Natural killer cell (primary cell): ENCODE results near the gene SCN11A. TPM values are rescaled to one million over a fixed set of nuclear protein-coding genes. Genes with fewer than 3 reads are reported as not detected.

Source experiments
- ATAC-seq, 3 donors: fragments of 150-1000 bp in 2 of 3; fragments of 200-7000 bp in 1 of 3; cut with Tn5 transposase; 1 replicate in 1 of 3; 2 replicates in 2 of 3; pipeline ENCODE4 v1.10.0; 2021; ENCODE audit warnings: mild to moderate bottlenecking in 2 of 3, moderate library complexity in 2 of 3
- DNase-seq, 2 donors: peaks; one replicate each; pipeline versions ENCODE4 v3.0.0 to v3.0.0-alpha.2; 2013 to 2021; ENCODE audit warnings: mixed read lengths in 1 of 2
- H3K27ac ChIP-seq: one replicate; pipeline ENCODE4 v1.5.1; 2013; ENCODE audit warnings: mild to moderate bottlenecking, low read length
- H3K27me3 ChIP-seq: one replicate; pipeline ENCODE4 v1.6.1; 2013; ENCODE audit warnings: low read length; ENCODE audit not compliant: control insufficient read depth, insufficient read depth
- H3K36me3 ChIP-seq: one replicate; pipeline ENCODE4 v1.6.1; 2013; ENCODE audit warnings: low read length; ENCODE audit not compliant: control insufficient read depth, insufficient read depth
- H3K4me1 ChIP-seq: one replicate; pipeline ENCODE4 v1.6.1; 2013; ENCODE audit warnings: low read length; ENCODE audit not compliant: control insufficient read depth, insufficient read depth
- H3K4me3 ChIP-seq: one replicate; pipeline ENCODE4 v1.5.1; 2013; ENCODE audit warnings: low read length
- H3K9me3 ChIP-seq: one replicate; pipeline ENCODE4 v1.6.1; 2013; ENCODE audit warnings: low read length; ENCODE audit not compliant: control insufficient read depth, insufficient read depth
- H3K27ac Mint-ChIP-seq, 2 donors: one replicate each; pipeline ENCODE4 v1.8.0; 2022; ENCODE audit warnings: mild to moderate bottlenecking in 2 of 2, mixed read lengths in 2 of 2, moderate library complexity in 1 of 2
- H3K27me3 Mint-ChIP-seq, 2 donors: one replicate each; pipeline ENCODE4 v1.8.0; 2022; ENCODE audit warnings: low read depth in 2 of 2, mixed read lengths in 2 of 2
- H3K36me3 Mint-ChIP-seq: one replicate; pipeline ENCODE4 v1.8.0; 2022; ENCODE audit warnings: mixed read lengths
- H3K4me1 Mint-ChIP-seq, 2 donors: one replicate each; pipeline ENCODE4 v1.8.0; 2022; ENCODE audit warnings: mixed read lengths in 2 of 2
- H3K4me3 Mint-ChIP-seq: one replicate; pipeline ENCODE4 v1.8.0; 2022; ENCODE audit warnings: mild to moderate bottlenecking, moderate library complexity, mixed read lengths
- H3K9me3 Mint-ChIP-seq, 2 donors: one replicate each; pipeline ENCODE4 v1.8.0; 2022; ENCODE audit warnings: mixed read lengths in 2 of 2
- CTCF ChIP-seq: fragments of 200-600 bp; IDR thresholded peaks from one replicate; pipeline ENCODE4 v1.8.0; 2022; ENCODE audit warnings: antibody characterized with exemption
- WGBS: methylation state at CpG from one replicate; pipeline ENCODE4 v1.1.7; 2013; ENCODE audit warnings: missing lambda C conversion rate; ENCODE audit not compliant: insufficient coverage; 5-methylcytosine and 5-hydroxymethylcytosine counted together
- intact Hi-C: fragments of 100-400 bp; cut with micrococcal nuclease; formaldehyde crosslinking; loops from one replicate; pipeline ENCODE4 v1.14.2; 2022
- total RNA-seq, 4 donors: library from RNA; stranded (reverse); fragments of 120-200 nt in 1 of 4; gene quantifications; one replicate each; pipeline versions ENCODE4 v1.2.3 to v1.2.4, GENCODE V29; 2013 to 2022

The SCN11A gene
- total RNA-seq, 3 donors from 2014 or later (not counting 1 experiment from before 2014, with no cell fraction given), result 0.07 to 0.08 TPM; not detected in 1

GRCh38 chr3:39094851-39095677, 43.3 kb upstream of the SCN11A start:
- 97% methylated on average over 5 of the region's 7 CpGs for WGBS
- H3K36me3 Mint-ChIP-seq, result peaks cover 30% of the 10 kb centered on the region
- no peaks in the 10 kb centered on the region for H3K9me3 ChIP-seq
- DNase-seq (no peak), ATAC-seq (no peak)
- no peaks in the 10 kb centered on the region for H3K4me1 Mint-ChIP-seq
- peaks cover 73% of the 10 kb centered on the region for H3K36me3 ChIP-seq
- no peaks in the 10 kb centered on the region for H3K27me3 ChIP-seq
- H3K4me3 ChIP-seq, result no peak overlapping the region
- intact Hi-C loops, result no loop called here
- H3K27me3 Mint-ChIP-seq, result no peaks in the 10 kb centered on the region
- no peak for TF ChIP-seq CTCF
- no peak overlapping the region for H3K4me3 Mint-ChIP-seq
- H3K27ac Mint-ChIP-seq, result no peak overlapping the region
- H3K4me1 ChIP-seq, result no peaks in the 10 kb centered on the region
- H3K9me3 Mint-ChIP-seq, result no peaks in the 10 kb centered on the region
- no peak overlapping the region for H3K27ac ChIP-seq

GRCh38 chr3:39090922-39091321, 39.2 kb upstream of the SCN11A start:
- DNase-seq, result no peak
- no peak for TF ChIP-seq CTCF
- peak in 2 of 3 donors; percentile 18 to 47 for ATAC-seq
- Mint-ChIP-seq H3K4me3 (no peak overlapping the region), H3K36me3 (peaks cover 42% of the 10 kb centered on the region), H3K9me3 (no peaks in the 10 kb centered on the region), H3K4me1 (no peaks in the 10 kb centered on the region), H3K27me3 (no peaks in the 10 kb centered on the region), H3K27ac (no peak overlapping the region)
- peaks cover 85% of the 10 kb centered on the region for H3K36me3 ChIP-seq
- WGBS, result 80% methylated on average over 1 of the region's 2 CpGs
- intact Hi-C loops, result no loop called here
- no peak overlapping the region for H3K4me3 ChIP-seq
- no peak overlapping the region for H3K27ac ChIP-seq
- H3K4me1 ChIP-seq, result no peaks in the 10 kb centered on the region
- no peaks in the 10 kb centered on the region for H3K9me3 ChIP-seq
- H3K27me3 ChIP-seq, result no peaks in the 10 kb centered on the region

- Histone ChIP-seq H3K9me3 (no peaks in the 10 kb centered on the region), H3K27ac (no peak overlapping the region), H3K36me3 (peaks cover 82% of the 10 kb centered on the region), H3K4me3 (no peak overlapping the region), H3K27me3 (no peaks in the 10 kb centered on the region), H3K4me1 (no peaks in the 10 kb centered on the region)
- Mint-ChIP-seq H3K4me1 (no peaks in the 10 kb centered on the region), H3K36me3 (peaks cover 36% of the 10 kb centered on the region), H3K27me3 (no peaks in the 10 kb centered on the region), H3K27ac (no peak overlapping the region), H3K4me3 (no peak overlapping the region), H3K9me3 (no peaks in the 10 kb centered on the region)
- no peak for ATAC-seq
- intact Hi-C loops, result no loop called here
- DNase-seq, result no peak
- WGBS, result 94% methylated on average over 3 of the region's 3 CpGs
- no peak for TF ChIP-seq CTCF
These were observed 37.1 kb upstream of the SCN11A start for GRCh38 chr3:39088889-39089288.

- H3K27ac ChIP-seq, result no peak overlapping the region
- Mint-ChIP-seq H3K27me3 (no peaks in the 10 kb centered on the region), H3K4me3 (no peak overlapping the region), H3K4me1 (no peaks in the 10 kb centered on the region), H3K27ac (no peak overlapping the region), H3K36me3 (peaks cover 36% of the 10 kb centered on the region), H3K9me3 (no peaks in the 10 kb centered on the region)
- H3K4me3 ChIP-seq, result no peak overlapping the region
- TF ChIP-seq CTCF, result no peak
- no peaks in the 10 kb centered on the region for H3K9me3 ChIP-seq
- DNase-seq (no peak), ATAC-seq (no peak)
- intact Hi-C loops, result no loop called here
- peaks cover 80% of the 10 kb centered on the region for H3K36me3 ChIP-seq
- no peaks in the 10 kb centered on the region for H3K4me1 ChIP-seq
- H3K27me3 ChIP-seq, result no peaks in the 10 kb centered on the region
- 93% methylated on average over 3 of the region's 3 CpGs for WGBS
These were observed 36.7 kb upstream of the SCN11A start for GRCh38 chr3:39088456-39088855.
